ENCODE data around the gene MAGEB3. TPM values are rescaled to one million over a fixed set of nuclear protein-coding genes. Genes with fewer than 3 reads are reported as not detected.

MAGEB3 gene
- polyA plus RNA-seq, 2 of the 4 experiments (the other 2 are of a cell fraction) = not detected

GRCh38 chrX:30220661-30221060, 9.8 kb upstream of the MAGEB3 start:
- no peaks in the 10 kb centered on the region for H3K9me3 ChIP-seq
- no peak for ATAC-seq
- H3K4me3 ChIP-seq = no peak overlapping the region
- POLR2A ChIA-PET = no interaction called here
- no peak for DNase-seq (ENCODE audit: low read depth in 1 of 2, low spot score in 1 of 2)
- H3K27ac ChIP-seq = no peak overlapping the region
- TF ChIP-seq, protein P1, sequence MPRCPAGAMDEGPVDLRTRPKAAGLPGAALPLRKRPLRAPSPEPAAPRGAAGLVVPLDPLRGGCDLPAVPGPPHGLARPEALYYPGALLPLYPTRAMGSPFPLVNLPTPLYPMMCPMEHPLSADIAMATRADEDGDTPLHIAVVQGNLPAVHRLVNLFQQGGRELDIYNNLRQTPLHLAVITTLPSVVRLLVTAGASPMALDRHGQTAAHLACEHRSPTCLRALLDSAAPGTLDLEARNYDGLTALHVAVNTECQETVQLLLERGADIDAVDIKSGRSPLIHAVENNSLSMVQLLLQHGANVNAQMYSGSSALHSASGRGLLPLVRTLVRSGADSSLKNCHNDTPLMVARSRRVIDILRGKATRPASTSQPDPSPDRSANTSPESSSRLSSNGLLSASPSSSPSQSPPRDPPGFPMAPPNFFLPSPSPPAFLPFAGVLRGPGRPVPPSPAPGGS (IDR thresholded peaks at IDR 0.05) = no peak
- TF ChIP-seq CTCF (IDR thresholded peaks at IDR 0.05) (no peak), EHMT2 (IDR thresholded peaks at IDR 0.05; ENCODE audit: low read depth) (no peak), MAFK (IDR thresholded peaks at IDR 0.05; ENCODE audit: partially characterized antibody) (no peak), BHLHE40 (IDR thresholded peaks at IDR 0.05; ENCODE audit: low read depth, low read length) (no peak)
- FAIRE-seq = no peak
- CTCF ChIA-PET = no interaction called here
- no peaks in the 10 kb centered on the region for H3K4me1 ChIP-seq
- no peak overlapping the region for H3K4me2 ChIP-seq
- WGBS (ENCODE audit: missing lambda C conversion rate) = 83% methylated on average over 5 of the region's 5 CpGs

- ATAC-seq = no peak
- WGBS (ENCODE audit: missing lambda C conversion rate) = 0% methylated on average over 2 of the region's 2 CpGs
- no peak for DNase-seq (ENCODE audit: low read depth in 1 of 2, low spot score in 1 of 2)
- Histone ChIP-seq H3K4me1 (no peaks in the 10 kb centered on the region), H3K27ac (no peak overlapping the region), H3K4me2 (no peak overlapping the region), H3K9me3 (no peaks in the 10 kb centered on the region), H3K4me3 (no peak overlapping the region)
- POLR2A ChIA-PET = no interaction called here
- TF ChIP-seq, protein P2, sequence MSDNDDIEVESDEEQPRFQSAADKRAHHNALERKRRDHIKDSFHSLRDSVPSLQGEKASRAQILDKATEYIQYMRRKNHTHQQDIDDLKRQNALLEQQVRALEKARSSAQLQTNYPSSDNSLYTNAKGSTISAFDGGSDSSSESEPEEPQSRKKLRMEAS (IDR thresholded peaks at IDR 0.05) = no peak
- TF ChIP-seq ATOH8 (CRISPR knock-in tag; IDR thresholded peaks at IDR 0.05; ENCODE audit: low read depth) (no peak), EHMT2 (IDR thresholded peaks at IDR 0.05; ENCODE audit: low read depth) (no peak), HOXB13 (CRISPR knock-in tag; IDR thresholded peaks at IDR 0.05; ENCODE audit: low read depth) (no peak), HOXA7 (CRISPR knock-in tag; IDR thresholded peaks at IDR 0.05) (no peak), ZSCAN20 (CRISPR knock-in tag; IDR thresholded peaks at IDR 0.05) (no peak), SREBF2 (IDR thresholded peaks at IDR 0.05) (no peak), CBX2 (IDR thresholded peaks at IDR 0.05; ENCODE audit: borderline replicate concordance, low read depth) (no peak), SMC3 (IDR thresholded peaks at IDR 0.05) (no peak), FOSB (CRISPR knock-in tag; IDR thresholded peaks at IDR 0.05) (no peak), TP53 (CRISPR knock-in tag; IDR thresholded peaks at IDR 0.05) (no peak), HEYL (CRISPR knock-in tag; IDR thresholded peaks at IDR 0.05) (no peak), CBX8 (IDR thresholded peaks at IDR 0.05) (no peak), REST (IDR thresholded peaks at IDR 0.05) (no peak), NFE2L2 (conservative IDR thresholded peaks at IDR 0.05; ENCODE audit: low read length) (no peak)
- TF ChIP-seq, protein P3, sequence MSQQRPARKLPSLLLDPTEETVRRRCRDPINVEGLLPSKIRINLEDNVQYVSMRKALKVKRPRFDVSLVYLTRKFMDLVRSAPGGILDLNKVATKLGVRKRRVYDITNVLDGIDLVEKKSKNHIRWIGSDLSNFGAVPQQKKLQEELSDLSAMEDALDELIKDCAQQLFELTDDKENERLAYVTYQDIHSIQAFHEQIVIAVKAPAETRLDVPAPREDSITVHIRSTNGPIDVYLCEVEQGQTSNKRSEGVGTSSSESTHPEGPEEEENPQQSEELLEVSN (IDR thresholded peaks at IDR 0.05; ENCODE audit: borderline replicate concordance, low read depth) = no peak
- CTCF ChIA-PET = no interaction called here
- no peak for FAIRE-seq
Observed at GRCh38 chrX:30224536-30224935, 5.9 kb upstream of the MAGEB3 start.
